Measurements from ENCODE around the gene PKM. TPM values are rescaled to one million over a fixed set of nuclear protein-coding genes. Genes with fewer than 3 reads are reported as not detected.
"Not testable (repeated sequence)": the region's sequence is repeated elsewhere in the genome, so short reads cannot be mapped to it uniquely, and the experiment has no call there.

The PKM gene
- total RNA-seq = 100 to 1,000 TPM; 261 to 293 (median 272) TPM

DNA sequence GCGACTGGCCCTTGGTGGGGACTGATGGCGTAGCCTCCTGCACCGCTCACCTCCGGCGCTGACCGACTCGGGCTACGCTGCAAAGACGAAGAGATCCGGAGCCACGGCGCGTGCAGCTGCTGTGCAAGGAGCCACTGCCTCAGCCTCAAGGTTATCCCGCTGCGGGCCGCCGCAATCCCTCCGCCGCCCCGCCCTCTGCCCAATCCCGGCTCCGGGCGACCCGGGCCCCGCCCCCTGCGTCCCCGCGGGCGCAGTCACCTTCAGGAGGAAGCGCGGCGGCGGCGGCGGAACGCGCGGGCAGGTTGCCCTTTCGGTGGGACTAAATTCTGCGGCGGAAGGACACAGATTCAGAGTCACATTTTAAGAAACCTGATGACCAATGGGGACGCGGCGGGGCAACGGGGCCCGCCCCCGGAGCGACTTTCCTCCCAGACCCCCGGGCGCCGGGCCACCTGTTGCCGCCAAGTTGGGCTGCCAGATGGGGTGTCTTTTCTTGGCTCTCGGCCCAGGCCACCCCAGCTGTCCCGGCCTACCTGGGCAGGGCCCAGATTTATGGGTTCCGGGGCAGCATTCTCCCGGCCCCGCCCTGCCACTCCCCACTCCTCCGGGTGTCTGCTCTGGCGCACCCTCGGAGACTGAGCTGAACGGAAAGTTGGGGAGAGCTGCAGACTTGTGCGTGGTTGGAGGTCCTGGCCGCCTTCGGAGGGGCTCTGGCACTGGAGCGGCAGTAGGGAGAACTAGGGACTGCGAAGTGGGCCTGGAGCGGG, at the start of gene PKM:
PKM (minus strand) TSS at position 125 of the 767 bp plus-strand sequence. CDS start 12,093 bp downstream, outside the sequence.
- peaks cover 0 to 48% (median 41%) of the 10 kb centered on the region in 4 donors for H3K4me1 ChIP-seq
- H3K36me3 ChIP-seq = no peaks in the 10 kb centered on the region
- peak within 1 kb of the TSS; percentile 76 to 95 (median 86) for H3K4me3 ChIP-seq
- TF ChIP-seq EP300 (IDR thresholded peaks at IDR 0.05) = peak; percentile 36 to 91
- TF ChIP-seq POLR2A (IDR thresholded peaks at IDR 0.05) = peak; percentile 86 to 90
- TF ChIP-seq, protein P1, sequence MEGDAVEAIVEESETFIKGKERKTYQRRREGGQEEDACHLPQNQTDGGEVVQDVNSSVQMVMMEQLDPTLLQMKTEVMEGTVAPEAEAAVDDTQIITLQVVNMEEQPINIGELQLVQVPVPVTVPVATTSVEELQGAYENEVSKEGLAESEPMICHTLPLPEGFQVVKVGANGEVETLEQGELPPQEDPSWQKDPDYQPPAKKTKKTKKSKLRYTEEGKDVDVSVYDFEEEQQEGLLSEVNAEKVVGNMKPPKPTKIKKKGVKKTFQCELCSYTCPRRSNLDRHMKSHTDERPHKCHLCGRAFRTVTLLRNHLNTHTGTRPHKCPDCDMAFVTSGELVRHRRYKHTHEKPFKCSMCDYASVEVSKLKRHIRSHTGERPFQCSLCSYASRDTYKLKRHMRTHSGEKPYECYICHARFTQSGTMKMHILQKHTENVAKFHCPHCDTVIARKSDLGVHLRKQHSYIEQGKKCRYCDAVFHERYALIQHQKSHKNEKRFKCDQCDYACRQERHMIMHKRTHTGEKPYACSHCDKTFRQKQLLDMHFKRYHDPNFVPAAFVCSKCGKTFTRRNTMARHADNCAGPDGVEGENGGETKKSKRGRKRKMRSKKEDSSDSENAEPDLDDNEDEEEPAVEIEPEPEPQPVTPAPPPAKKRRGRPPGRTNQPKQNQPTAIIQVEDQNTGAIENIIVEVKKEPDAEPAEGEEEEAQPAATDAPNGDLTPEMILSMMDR (IDR thresholded peaks at IDR 0.05) = peak in 2 of 5 experiments; percentile 47 to 53
- peak within 1 kb of the TSS; percentile 95 to 99 (median 96) for H3K27ac ChIP-seq
- 1 to 2% methylated on average over 34 to 64 of the region's 67 CpGs for WGBS, 2 donors
- DNase-seq (ENCODE audit: low spot score in 2 of 2) = peak; percentile 94 to 96
- no peaks in the 10 kb centered on the region for H3K27me3 ChIP-seq
- H3K9me3 ChIP-seq = no peaks in the 10 kb centered on the region

DNA sequence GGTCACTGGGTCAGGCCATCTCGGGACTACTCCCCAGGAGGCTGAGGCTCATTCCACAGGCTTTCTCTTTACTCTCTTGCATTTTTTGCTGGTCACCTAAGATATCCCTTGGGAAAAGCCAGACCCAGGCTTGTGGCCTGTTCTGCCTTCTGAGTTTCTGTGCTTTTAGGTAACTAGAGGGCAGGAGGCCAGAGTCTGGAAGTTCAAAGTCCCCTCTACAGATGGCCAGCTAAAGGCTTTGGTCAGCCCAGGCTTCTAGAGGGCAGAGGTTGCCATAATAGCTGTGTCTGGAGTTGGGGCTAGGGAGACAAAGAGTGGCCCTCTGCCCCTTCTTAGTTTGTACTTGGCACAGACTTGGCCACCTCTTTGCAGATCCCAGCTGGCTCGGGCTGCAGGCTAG, 49.8 kb upstream of the PKM start:
- 45 to 48% methylated on average over 2 of the region's 2 CpGs for WGBS, 2 donors
- no peak for DNase-seq (ENCODE audit: low spot score in 2 of 2)
- no peak for TF ChIP-seq EP300 (IDR thresholded peaks at IDR 0.05)
- Histone ChIP-seq H3K4me3 (no peak overlapping the region), H3K4me1 (no peaks in the 10 kb centered on the region), H3K9me3 (no peaks in the 10 kb centered on the region), H3K36me3 (peaks cover 0 to 13% (median 0%) of the 10 kb centered on the region in 3 donors), H3K27me3 (no peaks in the 10 kb centered on the region), H3K27ac (no peak overlapping the region)

DNA sequence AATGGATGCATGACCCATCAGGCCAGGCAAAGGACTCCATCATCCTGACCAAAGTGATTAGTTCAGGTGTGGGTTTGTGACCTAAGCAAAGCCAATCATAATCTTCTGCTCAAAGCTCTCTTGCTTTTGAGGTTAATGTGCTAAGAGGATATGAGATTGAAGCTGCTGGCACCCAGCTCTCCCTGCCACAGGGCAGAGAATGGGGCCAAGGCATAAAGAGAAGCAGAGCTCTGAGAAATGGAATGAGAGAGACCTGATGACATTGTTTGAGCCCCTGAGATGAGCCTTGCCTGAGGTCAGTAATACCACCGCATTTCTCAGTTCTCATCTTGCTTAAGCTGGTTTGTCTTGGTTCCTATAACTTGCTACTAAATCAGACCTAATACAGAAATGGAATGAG, 47.7 kb upstream of the PKM start:
- Histone ChIP-seq H3K4me1 (peaks cover 0 to under 1% (median 0%) of the 10 kb centered on the region in 4 donors), H3K27me3 (no peaks in the 10 kb centered on the region), H3K4me3 (no peak overlapping the region), H3K27ac (no peak overlapping the region), H3K36me3 (no peaks in the 10 kb centered on the region), H3K9me3 (no peaks in the 10 kb centered on the region)
- no peak for TF ChIP-seq EP300 (IDR thresholded peaks at IDR 0.05)
- TF ChIP-seq, protein P1 (IDR thresholded peaks at IDR 0.05) = no peak
- no peak for TF ChIP-seq POLR2A (IDR thresholded peaks at IDR 0.05)
- no peak for DNase-seq (ENCODE audit: low spot score in 2 of 2)
- WGBS, 2 donors = 71 to 90% methylated on average over 1 of the region's 1 CpG

DNA sequence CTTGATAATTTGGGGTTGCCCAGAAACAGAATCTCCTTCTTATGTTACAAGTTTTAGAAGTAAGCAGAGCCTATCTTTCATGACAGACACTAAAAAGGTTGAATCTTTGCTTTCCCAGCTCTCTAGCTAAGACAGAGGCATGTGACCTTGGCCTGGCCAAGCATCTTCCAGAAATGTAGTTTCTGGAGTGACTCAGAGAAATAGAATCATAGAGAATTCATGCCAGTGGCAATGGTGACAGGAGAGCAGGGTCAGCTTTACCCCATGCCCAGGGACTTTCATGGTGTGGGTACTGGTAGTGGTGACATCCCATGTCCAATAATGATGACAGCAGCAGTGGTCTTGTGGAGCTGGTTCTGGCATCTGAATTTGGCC, 45.3 kb upstream of the PKM start:
- no peaks in the 10 kb centered on the region for H3K9me3 ChIP-seq
- H3K36me3 ChIP-seq = no peaks in the 10 kb centered on the region
- TF ChIP-seq EP300 (IDR thresholded peaks at IDR 0.05) = no peak
- no peak for TF ChIP-seq POLR2A (IDR thresholded peaks at IDR 0.05)
- TF ChIP-seq, protein P1 (IDR thresholded peaks at IDR 0.05) = no peak
- no peak for DNase-seq (ENCODE audit: low spot score in 2 of 2)
- H3K27me3 ChIP-seq = no peaks in the 10 kb centered on the region
- H3K27ac ChIP-seq = no peak overlapping the region
- peaks cover 0 to 16% (median 9%) of the 10 kb centered on the region in 4 donors for H3K4me1 ChIP-seq
- H3K4me3 ChIP-seq = no peak overlapping the region

DNA sequence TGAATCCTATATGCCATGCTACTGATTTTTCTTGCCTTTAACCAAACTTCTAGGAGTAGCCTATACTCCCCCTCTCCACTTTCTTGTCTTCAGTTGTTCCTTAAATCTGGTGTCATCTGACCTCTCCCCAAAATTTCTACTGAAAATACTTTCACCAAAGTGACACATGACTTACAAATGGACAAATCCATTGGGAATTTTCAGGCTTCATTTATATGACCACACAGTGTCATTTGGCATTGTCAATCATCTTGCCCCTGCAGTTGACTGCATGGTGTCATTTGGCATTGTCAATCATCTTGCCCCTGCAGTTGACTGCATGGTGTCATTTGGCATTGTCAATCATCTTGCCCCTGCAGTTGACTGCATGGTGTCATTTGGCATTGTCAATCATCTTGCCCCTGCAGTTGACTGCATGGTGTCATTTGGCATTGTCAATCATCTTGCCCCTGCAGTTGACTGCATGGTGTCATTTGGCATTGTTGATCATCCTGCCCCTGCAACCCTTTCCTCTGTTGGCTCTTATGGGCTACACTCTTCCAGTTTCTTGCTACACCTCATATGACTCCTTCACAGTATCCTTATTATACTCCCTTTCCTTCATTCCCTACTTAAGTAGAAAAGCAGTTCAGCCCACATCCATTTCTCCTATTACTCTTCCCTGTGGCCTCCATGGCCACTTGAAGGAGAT, 44.8 kb upstream of the PKM start:
- not testable (repeated sequence) for H3K4me3 ChIP-seq; H3K9me3 ChIP-seq; H3K27me3 ChIP-seq; DNase-seq (ENCODE audit: low spot score in 2 of 2); H3K27ac ChIP-seq; H3K36me3 ChIP-seq
- H3K4me1 ChIP-seq = peaks cover 0 to 21% (median 14%) of the 10 kb centered on the region in 4 donors

DNA sequence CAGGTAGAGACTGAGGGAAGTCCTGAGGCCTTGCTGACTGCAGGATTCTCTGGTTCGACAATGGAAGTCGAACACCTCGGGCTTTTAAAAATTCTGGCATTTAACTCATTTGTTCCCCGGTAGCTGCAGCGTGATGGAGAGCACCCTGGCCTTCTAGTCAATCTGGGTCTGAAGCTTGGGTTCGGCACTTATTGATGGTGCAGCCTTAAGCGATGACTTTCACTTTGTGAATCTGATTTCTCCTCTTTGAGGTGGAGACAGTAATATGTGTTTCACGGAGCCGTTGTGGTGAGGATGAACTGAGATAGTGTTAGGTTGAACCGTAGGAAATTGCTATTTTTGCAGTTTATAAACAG, 42.0 kb upstream of the PKM start:
- WGBS, 2 donors = 41 to 48% methylated on average over 10 of the region's 10 CpGs

More for the DNA sequence above, 42.0 kb upstream of the PKM start:
- peak overlapping the region; percentile 34 to 93 (median 63) for H3K4me3 ChIP-seq
- TF ChIP-seq, protein P1 (IDR thresholded peaks at IDR 0.05) = peak in 1 of 5 experiments; percentile 8
- no peak for TF ChIP-seq EP300 (IDR thresholded peaks at IDR 0.05)
- no peaks in the 10 kb centered on the region for H3K9me3 ChIP-seq
- peaks cover 0 to 18% (median 0%) of the 10 kb centered on the region in 3 donors for H3K36me3 ChIP-seq
- H3K27ac ChIP-seq = peak overlapping the region; percentile 57 to 96 (median 80)
- no peaks in the 10 kb centered on the region for H3K27me3 ChIP-seq
- H3K4me1 ChIP-seq = peaks cover 0 to 36% (median 20%) of the 10 kb centered on the region in 4 donors
- DNase-seq (ENCODE audit: low spot score in 2 of 2) = no peak

Measured in tibial nerve (tissue), 4 donors.